Large intestine (tissue), 3 donors: Measurements from ENCODE around the gene CDH13. TPM values are rescaled to one million over a fixed set of nuclear protein-coding genes. Genes with fewer than 3 reads are reported as not detected.
A peak's percentile ranks its signal among the peaks of the same experiment; 100 is the strongest.

Source experiments
- DNase-seq, 2 donors: peaks; one replicate each; pipeline versions ENCODE4 v3.0.0 to v3.0.0-alpha.2; 2013
- H3K27ac ChIP-seq: one replicate; pipeline ENCODE4 v1.5.1; 2013; ENCODE audit warnings: low read length
- H3K27me3 ChIP-seq: 2 replicates; pipeline ENCODE4 v1.6.1; 2013; ENCODE audit warnings: low read length; ENCODE audit not compliant: control insufficient read depth, insufficient read depth
- H3K36me3 ChIP-seq: 2 replicates; pipeline ENCODE4 v1.6.1; 2013; ENCODE audit warnings: low read length; ENCODE audit not compliant: control insufficient read depth, insufficient read depth
- H3K4me1 ChIP-seq: one replicate; pipeline ENCODE4 v1.6.1; 2013; ENCODE audit warnings: low read length; ENCODE audit not compliant: control insufficient read depth, insufficient read depth
- H3K4me3 ChIP-seq: one replicate; pipeline ENCODE4 v1.5.1; 2013; ENCODE audit warnings: low read length
- H3K9me3 ChIP-seq: one replicate; pipeline ENCODE4 v1.6.1; 2013; ENCODE audit warnings: mild to moderate bottlenecking, low read depth, low read length, moderate library complexity; ENCODE audit not compliant: control insufficient read depth
- WGBS: methylation state at CpG from one replicate; pipeline ENCODE4 v1.1.5; 2013; ENCODE audit warnings: low lambda C conversion rate; ENCODE audit not compliant: insufficient coverage; 5-methylcytosine and 5-hydroxymethylcytosine counted together
- polyA plus RNA-seq: library from polyadenylated mRNA; unstranded; fragments of 120-200 nt; gene quantifications from one replicate; pipeline ENCODE4 v1.2.1, GENCODE V29; 2013

The CDH13 gene
- polyA plus RNA-seq, 1 donor = 17.1 TPM

- H3K4me3 ChIP-seq = no peak overlapping the region
- no peaks in the 10 kb centered on the region for H3K36me3 ChIP-seq
- DNase-seq = no peak
- no peaks in the 10 kb centered on the region for H3K4me1 ChIP-seq
- H3K27me3 ChIP-seq = no peaks in the 10 kb centered on the region
- 60% methylated on average over 1 of the region's 2 CpGs for WGBS
- no peak overlapping the region for H3K27ac ChIP-seq
- no peaks in the 10 kb centered on the region for H3K9me3 ChIP-seq
Observed at GRCh38 chr16:82598771-82599170, 28.0 kb upstream of the CDH13 start.

GRCh38 chr16:82601989-82602640 lies 24.7 kb upstream of the CDH13 start:
- H3K27ac ChIP-seq = no peak overlapping the region
- no peaks in the 10 kb centered on the region for H3K36me3 ChIP-seq
- no peaks in the 10 kb centered on the region for H3K9me3 ChIP-seq
- H3K27me3 ChIP-seq = peaks cover 4% of the 10 kb centered on the region
- H3K4me3 ChIP-seq = no peak overlapping the region
- no peak for DNase-seq
- no CpG with 5 or more reads among the region's 7 CpGs for WGBS
- no peaks in the 10 kb centered on the region for H3K4me1 ChIP-seq

- no CpG with 5 or more reads among the region's 5 CpGs for WGBS
- peaks cover 4% of the 10 kb centered on the region for H3K27me3 ChIP-seq
- H3K4me3 ChIP-seq = no peak overlapping the region
- no peaks in the 10 kb centered on the region for H3K4me1 ChIP-seq
- DNase-seq = peak; percentile 37 to 45
- no peaks in the 10 kb centered on the region for H3K36me3 ChIP-seq
- H3K9me3 ChIP-seq = no peaks in the 10 kb centered on the region
- H3K27ac ChIP-seq = no peak overlapping the region
Observed at GRCh38 chr16:82603784-82604411, 22.9 kb upstream of the CDH13 start.

DNA sequence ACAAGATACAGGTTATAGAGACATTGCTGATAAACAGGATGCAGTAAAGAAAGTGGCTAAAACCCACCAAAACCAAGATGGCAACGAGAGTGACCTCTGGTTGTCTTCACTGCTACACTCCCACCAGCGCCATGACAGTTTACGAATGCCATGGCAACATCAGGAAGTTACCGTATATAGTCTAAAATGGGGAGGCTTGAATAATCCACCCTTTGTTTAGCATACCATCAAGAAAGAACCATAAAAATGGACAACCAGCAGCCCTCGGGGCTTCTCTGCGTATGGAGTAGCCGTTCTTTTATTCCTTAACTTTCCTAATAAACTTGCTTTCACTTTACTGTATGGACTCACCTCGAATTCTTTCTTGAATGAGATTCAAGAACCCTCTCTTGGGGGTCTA lies 21.7 kb upstream of the CDH13 start:
- DNase-seq = no peak
- Histone ChIP-seq H3K27me3 (peaks cover 4% of the 10 kb centered on the region), H3K27ac (no peak overlapping the region), H3K36me3 (no peaks in the 10 kb centered on the region), H3K4me3 (no peak overlapping the region), H3K4me1 (no peaks in the 10 kb centered on the region), H3K9me3 (no peaks in the 10 kb centered on the region)
- WGBS = 94% methylated on average over 3 of the region's 8 CpGs

DNA sequence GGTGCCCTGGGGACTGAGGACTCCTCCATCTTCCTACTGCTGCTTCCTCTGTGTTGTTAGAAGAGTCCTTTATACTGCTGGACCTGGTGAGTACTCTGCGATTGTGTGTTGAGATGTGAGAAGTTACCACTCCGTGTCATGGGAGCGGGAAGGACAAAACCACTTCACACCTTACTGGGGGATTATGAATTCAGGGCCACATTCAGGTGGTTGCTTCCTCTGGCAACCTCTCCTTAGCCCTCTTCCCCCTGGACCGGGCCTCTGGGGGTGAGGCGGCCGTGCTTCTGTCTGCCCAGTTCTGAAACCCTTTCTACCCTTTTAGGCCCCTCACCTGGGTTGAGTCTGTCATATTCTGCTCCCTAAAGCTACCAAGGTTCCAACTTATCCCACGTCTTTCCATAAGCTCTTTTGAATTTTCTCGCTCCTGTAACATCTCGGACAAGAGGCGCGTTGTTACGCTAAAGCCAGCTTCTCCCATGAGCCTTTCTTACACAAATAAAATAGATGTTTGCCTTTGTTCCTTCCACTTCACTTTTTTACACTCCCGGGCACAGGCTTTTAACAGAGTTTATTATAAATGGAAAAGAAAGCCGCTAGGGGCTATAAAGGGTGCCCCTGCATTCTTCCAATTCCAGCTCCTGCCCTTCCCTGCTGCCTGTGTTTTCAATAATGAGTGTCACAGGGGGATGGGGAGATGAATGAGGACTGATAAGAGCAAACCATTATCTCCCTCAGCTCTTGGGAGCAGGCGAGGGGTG lies 20.7 kb upstream of the CDH13 start:
- DNase-seq = no peak
- H3K27ac ChIP-seq = no peak overlapping the region
- H3K4me1 ChIP-seq = no peaks in the 10 kb centered on the region
- 80% methylated on average over 1 of the region's 15 CpGs for WGBS
- H3K27me3 ChIP-seq = peaks cover 4% of the 10 kb centered on the region
- no peaks in the 10 kb centered on the region for H3K9me3 ChIP-seq
- no peaks in the 10 kb centered on the region for H3K36me3 ChIP-seq
- no peak overlapping the region for H3K4me3 ChIP-seq

- Histone ChIP-seq H3K4me1 (no peaks in the 10 kb centered on the region), H3K27me3 (peaks cover 10% of the 10 kb centered on the region), H3K27ac (no peak overlapping the region), H3K36me3 (no peaks in the 10 kb centered on the region), H3K9me3 (no peaks in the 10 kb centered on the region), H3K4me3 (no peak overlapping the region)
- 83% methylated on average over 1 of the region's 3 CpGs for WGBS
- no peak for DNase-seq
Observed at GRCh38 chr16:82609140-82609539, 17.6 kb upstream of the CDH13 start.

GRCh38 chr16:82612263-82612662 lies 14.5 kb upstream of the CDH13 start:
- Histone ChIP-seq H3K9me3 (no peaks in the 10 kb centered on the region), H3K27ac (no peak overlapping the region), H3K4me1 (no peaks in the 10 kb centered on the region), H3K4me3 (no peak overlapping the region), H3K36me3 (no peaks in the 10 kb centered on the region), H3K27me3 (peaks cover 7% of the 10 kb centered on the region)
- DNase-seq = no peak
- WGBS = no CpG with 5 or more reads among the region's 3 CpGs

DNA sequence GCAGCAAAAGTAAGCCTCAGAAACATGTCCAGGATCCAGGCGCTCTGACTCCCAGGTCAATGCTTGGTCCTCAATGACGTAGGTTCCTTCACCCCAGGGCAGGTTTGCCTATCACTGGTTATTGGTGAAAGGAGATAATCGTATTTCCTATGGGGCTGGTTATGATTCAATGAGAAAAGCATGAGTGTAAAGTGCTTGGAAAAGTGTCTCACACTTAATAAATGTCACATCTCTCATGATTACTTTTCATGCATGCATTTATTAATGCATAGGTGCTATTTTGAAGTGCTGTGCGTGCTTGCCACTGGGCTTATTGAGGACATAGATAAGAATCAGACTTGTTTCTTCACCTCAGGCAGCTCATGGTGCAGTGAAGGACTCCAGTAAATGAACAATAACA lies 10.4 kb upstream of the CDH13 start:
- no peaks in the 10 kb centered on the region for H3K9me3 ChIP-seq
- no CpG with 5 or more reads among the region's 4 CpGs for WGBS
- DNase-seq = no peak
- H3K27me3 ChIP-seq = peaks cover 13% of the 10 kb centered on the region
- no peaks in the 10 kb centered on the region for H3K4me1 ChIP-seq
- no peak overlapping the region for H3K4me3 ChIP-seq
- H3K36me3 ChIP-seq = no peaks in the 10 kb centered on the region
- no peak overlapping the region for H3K27ac ChIP-seq

- no peak for DNase-seq
- Histone ChIP-seq H3K27me3 (peaks cover 41% of the 10 kb centered on the region), H3K27ac (no peak overlapping the region), H3K36me3 (no peaks in the 10 kb centered on the region), H3K4me1 (no peaks in the 10 kb centered on the region), H3K4me3 (no peak overlapping the region), H3K9me3 (no peaks in the 10 kb centered on the region)
- no CpG with 5 or more reads among the region's 1 CpG for WGBS
Observed at GRCh38 chr16:82621781-82622180, 5.0 kb upstream of the CDH13 start.

DNA sequence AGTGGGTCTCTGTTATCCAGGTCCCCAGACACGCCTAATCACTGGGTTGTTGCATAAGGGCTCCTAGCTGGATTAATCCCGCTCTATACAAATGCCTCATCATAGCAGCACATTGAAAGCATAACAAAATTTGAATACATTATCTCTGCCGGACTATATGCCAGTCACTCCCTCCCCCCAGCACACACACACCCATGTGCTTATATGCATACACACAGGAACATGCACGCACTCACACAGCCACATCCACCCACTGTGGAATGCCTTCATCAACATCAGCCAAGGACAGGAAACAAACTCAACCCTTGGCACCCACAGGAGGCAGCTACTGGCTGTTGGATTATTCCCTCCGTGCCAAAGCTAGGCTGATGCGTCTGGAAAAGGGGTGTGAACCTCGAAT lies 3.5 kb upstream of the CDH13 start:
- peaks cover 56% of the 10 kb centered on the region for H3K27me3 ChIP-seq
- H3K36me3 ChIP-seq = no peaks in the 10 kb centered on the region
- WGBS = no CpG with 5 or more reads among the region's 7 CpGs
- peaks cover 4% of the 10 kb centered on the region for H3K9me3 ChIP-seq
- H3K4me3 ChIP-seq = no peak overlapping the region
- H3K4me1 ChIP-seq = peaks cover 5% of the 10 kb centered on the region
- H3K27ac ChIP-seq = no peak overlapping the region
- DNase-seq = no peak
